ENCODE measurements around the gene WDR35.
"Not testable (repeated sequence)": the region's sequence is repeated elsewhere in the genome, so short reads cannot be mapped to it uniquely, and the experiment has no call there.

WDR35 gene

DNA sequence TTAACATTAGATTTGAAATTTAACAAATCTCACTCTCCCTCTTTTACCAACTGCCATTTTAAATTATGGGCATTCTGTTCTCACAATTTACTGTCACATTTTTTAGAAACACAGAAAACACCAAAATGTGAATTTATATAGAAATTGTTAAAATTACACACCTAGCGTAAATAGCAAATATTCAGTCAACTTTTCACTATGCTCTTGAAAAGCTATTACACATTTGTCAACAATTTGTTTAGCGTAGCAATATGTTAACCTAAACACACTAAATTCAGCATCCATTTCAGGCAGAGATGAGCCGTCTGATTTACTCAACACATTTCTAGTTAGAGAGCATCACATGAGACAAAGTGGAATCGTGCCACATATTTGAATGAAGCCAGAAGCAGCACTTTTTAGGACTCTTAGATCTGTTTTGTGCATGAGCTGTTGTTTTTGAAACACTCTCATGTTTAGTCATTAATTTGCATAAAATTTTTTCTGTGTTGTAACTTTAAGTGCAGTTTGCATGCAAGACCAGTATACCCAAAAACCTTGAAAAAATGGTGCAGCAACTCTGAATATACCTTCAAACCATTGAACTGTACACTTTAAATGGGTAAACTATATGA, 96.3 kb downstream of the WDR35 start:
- DNase-seq (ENCODE audit: low read depth) = peak; percentile 67

DNA sequence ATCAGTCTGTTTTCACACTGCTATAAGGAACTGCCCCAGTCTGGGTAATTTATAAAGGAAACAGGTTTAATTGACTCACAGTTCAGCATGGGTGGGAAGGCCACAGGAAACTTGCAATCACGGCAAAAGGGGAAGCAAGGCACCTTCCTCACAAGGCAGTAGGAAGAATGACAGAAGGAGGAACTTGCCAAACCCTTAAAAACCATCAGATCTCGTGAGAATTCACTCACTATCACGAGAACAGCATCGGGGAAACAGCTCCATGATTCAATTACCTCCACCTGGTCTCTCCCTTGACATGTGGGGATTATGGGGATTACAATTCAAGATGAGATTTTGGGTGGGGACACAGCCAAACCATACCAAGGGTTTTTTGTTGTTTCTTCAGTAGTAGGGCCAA, 97.9 kb downstream of the WDR35 start:
- not testable (repeated sequence) for DNase-seq (ENCODE audit: low read depth)

- no peak for DNase-seq (ENCODE audit: low read depth)
These were observed 99.8 kb downstream of the WDR35 start for GRCh38 chr2:19890104-19890503.

GRCh38 chr2:19888831-19889230, 101.1 kb downstream of the WDR35 start:
- DNase-seq (ENCODE audit: low read depth) = no peak

DNA sequence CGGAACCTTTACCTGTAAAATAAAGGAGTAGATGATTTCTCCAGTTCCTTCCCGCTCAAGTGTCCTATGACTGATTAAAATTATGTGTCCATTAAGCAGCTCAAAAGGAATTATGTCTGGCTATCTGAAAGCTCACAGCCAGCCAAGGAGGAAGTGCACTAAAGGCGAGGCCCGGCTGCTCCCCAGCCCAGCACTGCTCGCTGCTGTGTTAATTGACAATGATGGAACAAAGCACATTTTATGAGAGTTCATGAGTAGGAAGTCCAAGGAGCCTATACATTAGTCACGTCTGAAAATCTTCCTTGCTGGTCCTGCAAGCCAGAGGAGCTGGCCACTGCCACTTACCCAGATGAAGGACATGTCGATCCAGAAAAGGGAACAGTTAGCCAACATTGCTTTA, 102.4 kb downstream of the WDR35 start:
- no peak for DNase-seq (ENCODE audit: low read depth)

DNA sequence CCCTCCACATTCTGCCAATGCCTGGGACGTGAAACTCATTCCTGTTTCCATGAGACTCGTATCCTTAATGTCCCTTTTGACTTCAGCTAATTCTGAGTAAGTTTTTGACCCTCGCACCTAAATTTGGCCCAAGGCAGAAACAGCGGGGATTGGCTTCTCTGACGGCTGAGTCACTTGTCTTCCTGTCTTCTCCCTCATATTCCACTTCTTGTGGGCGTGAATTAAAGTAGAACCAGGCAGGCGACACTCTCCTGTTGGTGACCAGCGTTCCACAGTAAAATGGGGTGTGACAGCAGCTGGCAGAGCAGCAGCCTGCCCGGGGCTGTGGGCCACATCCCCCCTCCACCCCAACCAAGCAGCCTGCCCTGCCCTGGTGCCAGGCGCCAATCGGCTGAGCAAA, 103.6 kb downstream of the WDR35 start:
- DNase-seq (ENCODE audit: low read depth) = no peak

GRCh38 chr2:19885791-19886190, 104.1 kb downstream of the WDR35 start:
- no peak for DNase-seq (ENCODE audit: low read depth)

- DNase-seq (ENCODE audit: low read depth) = no peak
These were observed 105.8 kb downstream of the WDR35 start for GRCh38 chr2:19883971-19884720.

- no peak for DNase-seq (ENCODE audit: low read depth)
These were observed 106.4 kb downstream of the WDR35 start for GRCh38 chr2:19883486-19883885.

- no peak for DNase-seq (ENCODE audit: low read depth)
These were observed 107.6 kb downstream of the WDR35 start for GRCh38 chr2:19882286-19882685.

- no peak for DNase-seq (ENCODE audit: low read depth)
These were observed 108.0 kb downstream of the WDR35 start for GRCh38 chr2:19881908-19882265.

DNA sequence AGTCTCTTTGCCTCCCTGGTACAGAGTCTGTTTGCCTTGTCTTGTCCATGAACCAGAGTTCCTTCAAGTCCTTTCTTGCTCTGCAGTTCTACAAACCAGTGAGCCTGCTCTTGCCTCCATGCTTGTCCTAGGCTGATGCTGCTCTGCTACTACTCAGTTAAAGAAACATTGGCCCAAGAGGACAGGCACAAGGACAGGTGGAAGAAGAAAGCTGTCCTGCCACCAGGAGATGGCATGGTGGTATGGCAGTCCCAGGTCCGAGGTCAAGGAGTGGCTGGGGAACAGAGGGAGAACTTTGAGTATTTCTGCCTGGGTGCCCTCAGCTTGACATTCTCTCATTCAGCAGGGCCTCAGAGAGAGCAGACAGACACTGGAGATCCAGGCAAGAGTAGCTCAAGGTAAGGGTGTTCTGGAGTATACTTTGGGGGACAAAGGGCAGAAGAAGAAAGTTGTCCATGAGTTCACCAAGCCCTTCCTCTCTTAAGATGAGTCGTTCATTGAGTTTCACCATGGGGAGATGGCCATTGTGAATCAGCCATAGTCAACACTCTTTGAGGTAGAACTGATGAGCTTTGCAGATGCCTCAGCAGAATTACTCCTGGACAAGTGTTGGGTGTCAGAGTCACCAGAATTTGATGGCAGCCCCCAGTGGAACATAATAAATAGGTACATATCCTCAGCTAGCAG, 108.5 kb downstream of the WDR35 start:
- no peak for DNase-seq (ENCODE audit: low read depth)

- not testable (repeated sequence) for DNase-seq (ENCODE audit: low read depth)
These were observed 109.7 kb downstream of the WDR35 start for GRCh38 chr2:19880191-19880590.

DNA sequence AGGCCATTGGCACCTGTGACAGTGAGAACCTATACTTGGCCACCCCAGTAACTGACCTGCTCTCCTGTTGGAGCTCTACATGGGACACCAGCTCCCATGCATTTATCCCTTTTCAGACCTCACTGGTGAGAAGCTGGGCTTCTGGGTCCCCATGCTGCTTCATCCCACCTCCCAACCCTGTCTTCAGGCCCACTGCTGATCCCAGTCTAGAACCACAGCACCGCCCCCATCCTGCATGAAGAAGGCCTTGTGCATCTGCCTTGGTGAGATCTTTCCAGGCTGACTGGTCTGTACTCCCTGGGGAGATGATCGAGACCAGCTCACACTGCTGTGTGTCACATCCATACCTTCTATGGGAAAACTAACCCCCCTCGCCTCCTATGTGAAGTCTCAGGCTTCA, 110.8 kb downstream of the WDR35 start:
- DNase-seq (ENCODE audit: low read depth) = no peak

- no peak for DNase-seq (ENCODE audit: low read depth)
These were observed 111.4 kb downstream of the WDR35 start for GRCh38 chr2:19878268-19879046.

- no peak for DNase-seq (ENCODE audit: low read depth)
These were observed 113.2 kb downstream of the WDR35 start for GRCh38 chr2:19876751-19877150.

- DNase-seq (ENCODE audit: low read depth) = no peak
These were observed 114.6 kb downstream of the WDR35 start for GRCh38 chr2:19875280-19875679.

- DNase-seq (ENCODE audit: low read depth) = no peak
These were observed 115.2 kb downstream of the WDR35 start for GRCh38 chr2:19874726-19875125.

- no peak for DNase-seq (ENCODE audit: low read depth)
These were observed 116.9 kb downstream of the WDR35 start for GRCh38 chr2:19873014-19873413.

GRCh38 chr2:19872302-19872701, 117.6 kb downstream of the WDR35 start:
- DNase-seq (ENCODE audit: low read depth) = no peak

- no peak for DNase-seq (ENCODE audit: low read depth)
These were observed 118.1 kb downstream of the WDR35 start for GRCh38 chr2:19871836-19872235.

- DNase-seq (ENCODE audit: low read depth) = no peak
These were observed 119.1 kb downstream of the WDR35 start for GRCh38 chr2:19870792-19871191.
